Upper lobe of left lung (tissue), 4 donors: ENCODE results near the gene CGREF1.

ENCODE experiments used
- POLR2A ChIP-seq, 4 donors: fragments of 450-650 bp; IDR thresholded peaks; one replicate each; pipeline ENCODE4 v1.5.1; 2016 to 2017; ENCODE audit warnings: antibody characterized with exemption in 4 of 4, mild to moderate bottlenecking in 2 of 4
- TF ChIP-seq, protein P1 (sequence below), 6 experiments: fragments of 450-650 bp in 4 of 6; fragments of 200-600 bp in 2 of 6; sonication (generic) in 2 of 6; IDR thresholded peaks; one replicate each; pipeline ENCODE4 v1.5.1; 2016 to 2019; ENCODE audit warnings: antibody characterized with exemption in 6 of 6

DNA sequence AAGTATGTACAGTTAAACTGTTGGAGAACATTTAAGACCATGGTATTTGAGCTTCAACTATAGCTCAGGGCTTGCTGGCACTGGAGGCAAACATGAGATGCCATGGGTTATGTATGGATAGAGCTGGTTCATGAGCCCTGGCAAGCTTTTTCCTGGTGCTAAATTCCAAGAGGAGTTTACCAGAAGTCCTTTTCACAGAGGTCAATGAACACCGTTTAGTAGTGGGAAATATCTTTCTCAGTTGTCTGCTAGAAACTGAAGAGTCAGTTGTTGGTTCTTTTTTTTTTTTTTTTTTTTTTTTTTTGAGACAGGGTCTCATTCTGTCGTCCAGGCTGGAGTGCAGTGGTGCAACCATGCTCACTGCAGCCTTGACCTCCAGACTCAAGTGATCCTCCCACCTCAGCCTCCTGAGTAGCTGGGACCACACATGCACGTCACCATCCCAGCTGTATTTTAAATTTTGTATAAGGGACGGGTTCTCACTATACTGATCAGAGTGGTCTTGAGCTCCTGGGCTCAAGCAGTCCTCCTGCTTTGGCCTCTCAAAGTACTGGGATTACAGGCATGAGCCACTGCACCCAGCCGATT is 31.0 kb downstream of the CGREF1 start:
- TF ChIP-seq, protein P1, sequence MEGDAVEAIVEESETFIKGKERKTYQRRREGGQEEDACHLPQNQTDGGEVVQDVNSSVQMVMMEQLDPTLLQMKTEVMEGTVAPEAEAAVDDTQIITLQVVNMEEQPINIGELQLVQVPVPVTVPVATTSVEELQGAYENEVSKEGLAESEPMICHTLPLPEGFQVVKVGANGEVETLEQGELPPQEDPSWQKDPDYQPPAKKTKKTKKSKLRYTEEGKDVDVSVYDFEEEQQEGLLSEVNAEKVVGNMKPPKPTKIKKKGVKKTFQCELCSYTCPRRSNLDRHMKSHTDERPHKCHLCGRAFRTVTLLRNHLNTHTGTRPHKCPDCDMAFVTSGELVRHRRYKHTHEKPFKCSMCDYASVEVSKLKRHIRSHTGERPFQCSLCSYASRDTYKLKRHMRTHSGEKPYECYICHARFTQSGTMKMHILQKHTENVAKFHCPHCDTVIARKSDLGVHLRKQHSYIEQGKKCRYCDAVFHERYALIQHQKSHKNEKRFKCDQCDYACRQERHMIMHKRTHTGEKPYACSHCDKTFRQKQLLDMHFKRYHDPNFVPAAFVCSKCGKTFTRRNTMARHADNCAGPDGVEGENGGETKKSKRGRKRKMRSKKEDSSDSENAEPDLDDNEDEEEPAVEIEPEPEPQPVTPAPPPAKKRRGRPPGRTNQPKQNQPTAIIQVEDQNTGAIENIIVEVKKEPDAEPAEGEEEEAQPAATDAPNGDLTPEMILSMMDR (IDR thresholded peaks at IDR 0.05): no peak
- TF ChIP-seq POLR2A (IDR thresholded peaks at IDR 0.05): no peak
